HCEC 1CT (cell line): Measurements from ENCODE around the gene BUB1.
"Not testable (repeated sequence)": the region's sequence is repeated elsewhere in the genome, so short reads cannot be mapped to it uniquely, and the experiment has no call there.

Experiments used
- DNase-seq: peaks from one replicate; pipeline ENCODE4 v3.0.0-alpha.2; 2017

The BUB1 gene

DNA sequence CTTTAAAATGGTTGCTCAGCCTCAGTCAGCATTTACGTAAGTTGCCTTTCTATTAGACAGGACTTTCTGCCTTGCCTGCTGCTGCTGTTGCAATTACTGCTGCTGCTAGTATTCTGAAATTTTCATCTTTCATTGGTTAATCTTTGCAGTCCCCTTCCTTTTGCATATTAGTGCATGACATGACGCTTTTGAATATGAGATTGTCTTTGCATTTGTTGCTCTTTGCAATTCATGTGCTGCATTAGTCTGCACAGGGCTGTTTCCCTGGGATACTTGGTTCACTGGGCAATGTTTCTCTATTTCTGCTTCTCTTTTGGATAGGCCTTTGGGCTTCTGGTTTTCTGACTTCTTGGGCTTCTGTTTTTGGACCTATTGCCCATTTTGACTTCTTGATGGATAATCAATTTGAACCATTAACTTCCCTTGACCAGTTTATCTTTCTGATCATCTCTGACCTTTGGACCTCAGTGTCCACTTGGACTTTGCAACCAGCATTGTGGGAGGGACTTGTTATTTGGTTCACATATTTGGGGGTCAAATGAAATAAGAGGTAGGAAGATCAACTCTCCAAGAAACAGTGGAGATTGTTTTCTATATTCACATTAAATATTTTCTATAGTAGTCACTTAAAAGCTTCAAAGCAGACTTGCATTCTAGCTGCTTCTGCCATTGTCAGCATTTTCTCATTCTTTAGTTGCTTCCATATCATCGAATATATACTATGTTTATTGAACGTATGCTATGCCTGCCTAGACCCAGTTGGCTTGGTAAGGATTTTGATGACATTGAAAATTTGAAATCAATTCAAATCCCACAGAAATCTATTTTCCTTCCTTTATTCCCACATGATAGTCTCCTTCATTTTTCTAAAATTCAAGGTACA is 12.5 kb upstream of the BUB1 start:
- DNase-seq = no peak

DNA sequence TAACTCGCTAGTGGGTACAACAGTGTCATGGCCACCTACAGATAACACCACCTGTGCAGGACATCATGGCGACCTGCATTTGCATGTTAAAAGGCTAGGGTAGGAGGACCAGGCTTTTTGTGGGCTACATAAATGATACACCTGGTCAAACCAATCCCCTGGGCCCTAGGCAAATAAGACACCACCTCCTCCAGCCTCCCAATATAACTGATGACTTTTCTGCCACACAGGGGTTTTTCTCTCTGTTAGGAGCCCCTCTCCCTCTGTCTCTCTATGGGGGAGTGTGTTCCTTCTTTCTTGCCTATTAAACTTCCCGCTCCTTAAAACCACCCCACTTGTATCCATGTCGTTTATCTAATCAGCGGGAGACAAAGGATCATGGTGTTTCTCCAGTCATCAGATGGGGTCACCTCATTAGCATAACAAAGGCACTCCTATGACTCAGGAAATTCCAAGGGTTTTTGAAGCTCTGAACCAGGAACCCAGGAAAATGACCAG is 10.8 kb upstream of the BUB1 start:
- DNase-seq = no peak

DNA sequence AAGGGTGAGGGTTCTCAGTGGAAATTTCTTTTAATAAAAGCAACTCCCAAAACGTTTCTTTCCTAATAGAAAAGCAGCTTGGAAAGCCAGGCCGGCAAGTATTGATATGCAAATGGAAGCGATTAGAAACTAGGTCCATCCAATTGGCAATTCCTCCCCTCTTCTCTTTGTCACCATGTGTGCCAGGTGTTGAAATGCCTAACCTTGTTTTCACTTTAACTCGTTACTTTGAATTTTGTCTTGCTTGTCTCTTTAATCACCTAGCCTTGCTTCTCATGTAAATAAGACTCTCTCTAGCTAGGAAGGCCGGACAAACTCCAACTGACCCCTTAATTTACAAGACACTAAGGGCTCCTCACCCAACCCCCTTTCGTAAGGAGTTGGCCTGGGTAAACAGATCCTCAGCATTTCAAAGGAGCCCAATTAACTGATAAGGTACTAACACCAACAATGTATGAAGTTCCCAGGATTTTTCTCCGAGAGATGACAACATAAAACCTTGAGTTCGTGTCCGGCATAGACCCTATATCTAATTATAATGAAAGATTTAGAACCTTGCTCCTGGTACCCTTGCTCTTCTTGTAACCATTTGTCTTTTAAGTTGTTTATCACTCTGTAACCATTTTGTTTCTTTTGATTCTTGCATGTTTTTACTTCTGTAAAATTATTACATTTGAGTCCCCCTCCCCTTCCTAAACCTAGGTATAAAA is 10.1 kb upstream of the BUB1 start:
- DNase-seq = not testable (repeated sequence)

DNA sequence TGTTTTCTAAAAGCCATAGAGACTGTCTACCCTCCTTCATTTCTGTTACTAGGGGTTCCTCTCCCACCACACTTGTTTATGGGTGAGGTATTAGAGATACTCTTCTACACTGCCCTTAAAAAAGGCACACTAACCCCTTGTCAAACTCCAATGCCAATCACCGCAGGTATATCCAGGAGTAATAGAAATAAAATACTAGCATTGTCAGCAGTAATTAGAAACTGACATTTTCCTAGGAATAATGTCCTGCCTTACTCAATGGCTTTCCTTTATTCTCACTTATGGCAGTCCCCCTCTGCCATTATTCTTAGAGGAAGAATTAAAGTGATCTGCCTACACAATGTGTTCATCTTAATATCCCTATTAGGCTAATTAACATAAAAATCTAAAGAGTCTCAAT is 5.0 kb upstream of the BUB1 start:
- DNase-seq = no peak

DNA sequence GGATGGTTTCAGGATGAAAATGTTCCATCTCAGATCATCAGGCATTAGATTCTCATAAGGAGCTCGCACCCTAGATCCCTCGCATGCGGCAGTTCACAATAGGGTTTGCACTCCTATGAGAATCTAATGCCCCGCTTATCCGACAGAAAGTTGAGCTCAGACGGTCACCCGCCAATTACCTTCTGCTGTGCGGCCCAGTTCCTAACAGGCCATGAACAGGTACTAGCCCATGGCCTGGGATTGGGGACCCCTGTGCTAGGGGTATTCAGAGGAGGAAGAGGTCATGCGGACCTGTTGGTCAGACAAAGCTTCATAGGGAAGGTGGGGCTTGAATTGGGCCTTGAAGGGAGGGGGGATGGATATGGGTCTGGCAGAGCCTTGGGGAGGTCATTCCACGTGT is 4.4 kb upstream of the BUB1 start:
- DNase-seq = no peak

DNA sequence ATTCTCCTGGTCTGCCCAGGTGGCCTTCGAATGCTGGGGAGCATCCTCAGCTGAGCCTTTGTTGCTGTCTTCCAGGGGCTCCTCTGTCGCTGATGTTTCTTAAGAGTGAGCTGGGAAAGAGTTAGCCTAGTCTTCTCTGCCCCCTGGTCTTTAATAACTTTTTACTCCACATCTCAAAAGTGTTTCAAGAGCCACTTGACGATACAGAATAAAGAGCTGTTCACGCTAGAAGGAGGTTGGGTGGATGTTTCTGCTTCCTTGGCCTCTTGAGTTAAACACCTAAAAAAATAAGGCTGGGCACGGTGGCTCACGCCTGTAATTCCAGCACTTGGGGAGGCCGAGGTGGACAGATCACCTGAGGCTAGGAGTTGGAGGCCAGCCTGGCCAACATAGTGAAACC is 2.8 kb upstream of the BUB1 start:
- DNase-seq = no peak

DNA sequence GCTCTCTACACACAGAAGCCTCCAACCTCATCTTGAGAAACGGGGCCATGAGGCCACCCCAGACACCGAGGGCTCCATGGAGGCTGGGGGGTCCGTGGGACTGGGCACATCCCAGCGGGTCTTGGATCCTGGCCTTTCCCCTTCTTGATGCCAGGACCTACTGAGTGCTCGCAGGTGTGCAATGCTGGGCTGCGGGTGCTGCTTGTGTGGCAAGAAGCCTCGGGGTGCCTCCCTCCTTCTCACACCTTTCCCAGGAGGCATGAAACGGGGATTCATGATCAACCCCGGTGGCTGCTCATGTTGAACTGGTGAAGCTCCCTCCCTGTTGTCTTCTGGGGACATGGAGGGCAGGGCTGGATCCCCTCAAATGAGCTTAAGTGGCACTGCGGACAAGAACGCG is 2.0 kb upstream of the BUB1 start:
- DNase-seq = no peak

DNA sequence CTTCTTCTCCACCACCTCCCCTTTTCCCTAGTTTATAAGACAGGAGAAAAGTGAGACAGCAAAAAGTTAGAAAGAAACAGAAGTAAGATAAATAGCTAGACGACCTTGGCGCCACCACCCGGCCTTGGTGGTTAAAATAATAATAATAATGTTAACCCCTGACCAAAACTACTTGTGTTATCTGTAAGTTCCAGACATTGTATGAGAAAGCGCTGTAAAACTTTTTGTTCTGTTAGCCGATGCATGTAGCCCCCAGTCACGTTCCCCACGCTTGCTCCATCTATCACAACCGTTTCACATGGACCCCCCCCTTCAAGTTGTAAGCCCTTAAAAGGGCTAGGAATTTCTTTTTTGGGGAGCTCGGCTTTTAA is 1.5 kb upstream of the BUB1 start:
- no peak for DNase-seq

DNA sequence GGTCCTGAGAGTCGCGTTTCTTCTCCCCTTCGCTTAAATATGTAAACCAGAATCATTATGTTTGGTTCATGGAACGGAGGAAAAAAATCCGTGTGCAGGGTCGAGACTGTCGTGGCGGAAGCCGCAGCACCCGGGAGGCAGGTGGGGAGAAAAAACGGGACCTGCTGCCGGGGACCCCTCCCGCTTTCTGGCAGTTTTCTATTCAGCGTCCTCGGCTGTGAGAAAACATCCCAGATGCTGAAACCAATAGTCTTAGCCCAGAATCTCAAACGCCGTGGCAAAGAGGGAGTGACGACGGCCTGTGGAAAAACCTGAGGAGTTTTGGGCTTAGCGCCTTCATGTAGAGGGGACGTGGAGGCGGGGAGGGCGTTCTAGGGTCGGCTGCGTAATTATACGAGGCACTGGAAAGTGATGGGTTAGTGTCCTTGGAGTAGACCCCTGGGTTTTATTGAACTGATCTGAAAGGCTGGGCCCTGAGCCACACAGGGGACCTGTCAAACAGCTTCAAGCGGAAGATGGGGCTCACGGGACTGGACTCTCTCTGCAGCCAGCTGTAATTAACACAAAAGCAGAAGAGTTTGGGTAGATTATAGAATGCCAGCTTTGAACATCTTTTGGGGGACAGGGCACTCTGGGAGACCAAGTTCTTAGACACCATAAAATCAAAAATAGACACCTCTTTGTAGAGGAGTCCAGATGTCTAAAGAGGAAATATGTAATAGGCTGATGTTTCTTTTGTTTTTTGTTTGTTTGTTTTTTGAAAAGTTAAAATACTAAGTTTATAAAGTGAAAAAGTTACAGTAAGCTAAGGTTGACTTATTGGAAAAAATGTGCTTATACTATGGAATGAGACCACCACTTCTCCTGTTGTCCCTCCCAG is 834 bp upstream of the BUB1 start:
- DNase-seq = no peak

DNA sequence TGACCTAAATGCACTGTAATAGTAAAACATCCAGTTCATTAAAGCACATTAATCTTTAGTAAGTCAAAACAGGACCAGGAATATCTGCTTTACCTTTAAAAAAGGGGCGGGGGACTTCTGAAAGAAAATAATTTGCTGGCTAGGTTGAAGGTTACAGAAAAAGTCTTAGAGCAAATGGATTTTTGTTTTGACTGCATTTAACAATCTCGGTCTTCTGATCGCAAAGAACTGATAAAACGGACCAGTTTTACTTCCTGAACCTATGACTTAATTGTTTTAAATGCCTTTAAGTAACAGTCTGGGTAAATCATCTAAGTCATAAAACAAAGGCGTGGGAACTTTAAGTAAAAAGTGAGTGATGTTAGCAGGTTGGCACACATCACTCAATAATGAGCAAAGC is 783 bp downstream of the BUB1 start:
- DNase-seq = no peak

DNA sequence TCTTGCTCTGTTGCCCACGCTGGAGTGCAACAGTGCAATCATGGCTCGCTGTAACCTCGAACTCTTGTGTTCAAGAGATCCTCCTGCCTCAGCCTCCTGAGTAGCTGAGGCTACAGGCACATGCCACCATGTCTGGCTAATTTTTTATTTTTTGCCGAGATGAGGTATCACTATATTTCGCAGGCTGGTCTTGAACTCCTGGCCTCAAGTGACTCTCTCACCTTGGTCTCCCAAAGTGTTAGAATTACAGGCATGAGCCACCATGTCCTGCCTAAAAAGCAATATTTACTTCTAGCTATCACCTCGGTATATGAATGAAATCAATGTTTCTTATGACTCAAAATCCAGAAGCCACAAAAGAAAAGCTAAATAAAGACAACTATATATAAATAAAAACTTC is 2.2 kb downstream of the BUB1 start:
- DNase-seq = no peak

DNA sequence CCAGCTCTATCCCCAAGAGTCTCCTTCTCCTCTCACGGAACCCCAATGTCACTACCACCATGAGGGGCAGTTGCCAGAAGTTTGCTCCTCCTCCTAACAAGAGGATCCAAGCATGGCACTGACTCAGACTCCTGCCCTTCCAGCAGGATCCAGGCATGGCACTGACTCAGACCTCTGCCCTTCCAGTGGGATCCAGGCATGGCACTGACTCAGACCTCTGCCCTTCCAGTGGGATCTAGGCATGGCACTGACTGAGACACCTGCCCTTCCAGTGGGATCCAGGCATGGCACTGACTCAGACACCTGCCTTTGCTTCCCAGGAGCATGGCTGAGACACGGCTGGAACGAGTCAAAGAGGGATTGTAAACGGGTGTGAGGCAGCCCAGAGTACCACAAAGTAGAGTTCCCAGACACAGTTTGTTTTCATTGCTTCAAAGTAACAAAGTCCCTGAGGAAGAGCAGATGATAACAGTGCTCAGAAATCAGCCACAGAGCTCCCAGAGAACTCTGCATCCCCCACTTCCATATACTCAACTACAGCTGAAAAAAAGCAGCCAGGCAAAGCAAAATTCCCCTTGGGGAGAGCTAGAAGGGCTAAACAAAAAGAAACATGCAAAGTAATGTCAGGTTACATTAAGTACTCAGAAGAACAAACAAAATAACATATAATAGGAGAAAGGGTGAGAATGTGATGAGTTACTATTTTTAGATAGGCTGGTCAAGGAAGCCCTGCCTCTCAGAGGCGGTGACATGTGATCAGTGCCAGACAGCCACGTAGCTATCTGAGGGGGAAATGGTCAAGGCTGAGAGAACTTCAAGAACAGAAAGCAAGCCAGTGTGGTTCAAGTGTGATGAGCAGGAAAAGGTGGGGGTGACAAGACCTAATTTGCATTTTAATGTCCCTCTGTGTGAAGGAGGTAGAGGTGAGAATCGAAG is 3.0 kb downstream of the BUB1 start:
- peak; percentile 20 for DNase-seq

DNA sequence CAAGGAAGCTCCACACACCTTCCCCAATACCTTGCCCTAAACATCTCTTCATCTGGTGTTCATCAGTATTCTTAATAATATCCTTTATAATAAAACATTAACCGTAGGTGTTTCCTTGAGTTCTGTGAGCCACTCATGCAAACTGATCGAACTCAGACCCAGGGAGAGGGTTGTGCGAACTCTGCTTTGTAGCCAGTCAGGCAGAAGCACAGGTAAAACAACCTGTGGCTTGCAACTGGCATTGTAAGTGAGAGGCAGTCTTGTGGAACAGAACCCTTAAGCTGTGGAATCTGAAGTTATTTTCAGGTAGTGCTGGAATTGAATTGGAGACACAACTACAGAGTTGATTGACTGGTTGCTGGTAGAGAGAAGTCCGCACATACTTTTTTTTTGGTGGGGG is 4.7 kb downstream of the BUB1 start:
- no peak for DNase-seq

DNA sequence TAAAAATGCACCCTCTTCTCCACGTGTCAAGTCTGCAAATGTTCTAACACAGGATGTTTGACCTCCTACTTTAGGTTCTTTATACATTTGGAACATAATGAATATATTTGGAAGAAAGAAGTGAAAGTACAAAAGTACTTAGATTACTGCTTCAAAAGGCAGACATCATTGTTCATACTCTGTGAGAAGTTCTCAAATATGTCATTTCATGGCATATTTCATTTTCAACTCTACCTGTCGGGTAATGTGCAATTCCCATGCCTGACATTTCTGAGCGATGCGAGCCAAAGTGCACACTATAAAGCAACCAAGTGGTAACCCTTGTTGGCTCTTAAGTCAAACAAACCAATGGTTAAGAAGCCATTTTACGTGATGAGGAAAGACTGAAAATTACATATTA is 7.0 kb downstream of the BUB1 start:
- DNase-seq = no peak

DNA sequence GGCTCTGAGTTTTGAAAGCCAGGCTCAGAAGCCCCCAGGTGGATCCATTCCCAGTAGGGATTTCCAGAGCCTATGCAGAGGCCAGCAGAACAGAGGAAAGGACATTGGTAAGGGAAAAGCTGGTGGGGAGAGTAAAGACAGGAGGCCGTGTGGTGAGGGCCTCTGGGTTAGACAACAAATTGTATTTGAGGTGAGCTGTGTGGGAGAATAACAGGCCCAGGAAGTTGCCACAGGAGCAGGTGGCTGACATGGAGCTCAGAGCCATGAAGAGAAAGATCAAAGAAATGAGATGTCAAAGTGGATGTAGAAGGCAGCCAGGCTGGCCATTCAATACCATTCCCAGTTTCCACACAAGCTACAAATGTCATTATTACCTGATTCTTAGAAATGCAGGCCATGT is 8.8 kb downstream of the BUB1 start:
- no peak for DNase-seq

DNA sequence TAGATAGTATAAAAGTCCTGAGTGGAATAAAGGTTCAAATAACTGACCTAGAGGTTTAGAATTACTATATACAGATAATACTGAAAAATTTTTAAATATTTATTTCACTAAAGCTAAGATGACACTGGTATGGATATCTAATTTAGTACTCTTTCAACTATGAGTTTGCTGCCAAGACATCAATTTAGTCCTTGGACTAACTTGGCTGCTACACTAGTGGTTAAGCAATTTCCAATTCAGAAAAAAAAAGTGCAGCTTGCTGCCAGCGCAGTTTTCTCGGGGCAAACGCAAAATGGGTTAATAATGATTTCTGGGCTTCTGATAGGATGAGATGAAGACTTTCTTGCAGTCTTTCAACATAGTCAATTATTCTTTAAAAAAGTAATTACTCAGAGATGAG is 10.8 kb downstream of the BUB1 start:
- DNase-seq = no peak

DNA sequence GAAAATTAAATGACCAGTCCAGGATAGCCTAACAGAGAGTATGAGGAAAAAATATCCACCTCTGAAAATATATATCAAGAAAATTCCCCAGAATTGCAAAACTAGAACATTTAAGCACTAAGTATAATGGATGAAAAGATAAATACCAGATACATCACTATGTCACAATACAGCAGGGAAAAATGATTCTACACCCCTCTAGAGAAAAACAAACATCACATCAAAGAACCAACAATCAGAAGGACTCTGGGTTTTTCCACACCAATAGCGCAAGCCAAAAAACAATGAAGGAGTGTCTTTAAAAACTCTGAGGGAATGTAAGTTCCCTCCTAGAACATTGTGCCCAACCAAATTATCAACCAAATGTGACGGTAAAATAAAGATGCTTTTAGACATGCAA is 13.7 kb downstream of the BUB1 start:
- DNase-seq = no peak

DNA sequence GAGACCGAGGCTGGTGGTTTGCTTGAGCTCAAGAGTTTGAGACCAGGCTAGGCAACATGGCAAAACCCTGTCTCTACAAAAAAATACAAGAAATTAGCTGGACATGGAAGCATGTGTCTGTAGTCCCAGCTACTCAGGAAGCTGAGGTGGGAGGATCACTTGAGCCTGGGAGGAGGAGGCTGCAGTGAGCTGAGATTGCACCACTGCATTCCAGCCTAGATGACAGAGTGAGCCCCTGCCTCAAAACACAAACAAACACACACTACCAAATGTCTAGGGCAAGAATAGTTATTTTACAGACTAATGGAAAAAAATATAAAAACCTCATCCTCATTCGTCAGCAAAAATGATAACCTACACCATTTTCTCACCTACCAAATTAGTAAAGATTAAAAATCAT is 15.3 kb downstream of the BUB1 start:
- no peak for DNase-seq

DNA sequence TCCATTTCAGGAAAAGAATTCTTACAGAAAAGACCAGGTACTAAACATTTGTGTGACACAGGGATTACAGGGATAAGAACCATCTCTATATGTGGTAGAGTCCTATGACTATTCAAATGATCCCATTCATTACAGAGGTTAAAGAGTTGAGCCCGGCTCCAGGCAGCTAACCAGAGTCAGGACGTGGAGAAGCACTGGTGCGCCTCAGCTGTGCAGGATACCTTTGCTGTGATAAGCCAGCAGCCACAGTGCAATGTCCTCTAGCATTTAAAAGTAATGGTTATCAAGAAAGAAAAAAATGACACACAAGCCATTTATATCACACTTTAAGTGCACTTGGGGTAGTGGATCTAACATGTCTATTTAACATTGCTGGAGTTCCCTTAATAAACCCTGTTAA is 17.3 kb downstream of the BUB1 start:
- DNase-seq = no peak

DNA sequence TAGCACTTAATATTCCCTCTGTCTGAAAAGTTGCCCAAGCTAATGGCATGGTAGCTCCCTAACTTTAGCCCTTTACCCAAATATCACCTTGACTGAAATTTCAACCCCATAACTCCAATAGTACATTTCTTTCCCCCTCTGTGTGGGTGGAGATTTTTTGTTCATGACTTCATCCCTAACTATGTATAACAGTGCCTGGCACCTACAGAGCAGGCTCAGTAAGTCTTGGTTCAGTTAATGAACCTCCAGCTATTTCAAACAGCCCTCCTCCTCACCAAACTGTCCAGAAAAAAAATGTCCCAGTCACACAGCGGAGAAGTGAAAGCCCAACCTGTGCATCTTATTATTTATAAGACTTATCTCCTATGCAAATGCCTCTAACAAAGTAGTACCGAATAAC is 18.6 kb downstream of the BUB1 start:
- no peak for DNase-seq

DNA sequence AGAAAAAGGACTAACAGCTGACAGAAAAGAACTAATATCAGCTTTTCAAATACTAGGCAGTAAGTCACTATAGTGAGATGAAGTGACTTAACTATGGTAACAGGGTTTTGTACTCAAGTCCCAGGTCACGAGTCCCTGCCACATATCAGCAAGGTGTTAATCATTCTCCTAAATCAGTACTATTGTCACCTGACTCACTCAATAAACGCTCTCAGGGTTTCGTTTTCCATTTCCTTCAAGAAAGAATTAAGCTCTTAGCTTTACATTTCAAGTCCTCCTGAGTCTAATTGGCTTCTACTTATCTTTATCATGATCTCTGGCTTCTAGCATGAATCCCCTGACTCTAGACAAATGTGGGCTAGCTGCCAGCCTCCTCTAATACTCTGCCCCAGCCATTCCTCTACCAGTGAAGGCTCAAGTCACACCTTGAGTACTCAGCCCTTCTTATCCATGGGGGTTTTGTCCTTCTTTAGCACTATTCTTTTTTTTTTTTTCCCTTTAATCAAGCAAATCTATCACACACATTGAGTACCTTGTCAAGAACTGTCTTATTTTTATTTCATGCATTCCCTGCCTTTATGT is 20.0 kb downstream of the BUB1 start:
- DNase-seq = no peak

DNA sequence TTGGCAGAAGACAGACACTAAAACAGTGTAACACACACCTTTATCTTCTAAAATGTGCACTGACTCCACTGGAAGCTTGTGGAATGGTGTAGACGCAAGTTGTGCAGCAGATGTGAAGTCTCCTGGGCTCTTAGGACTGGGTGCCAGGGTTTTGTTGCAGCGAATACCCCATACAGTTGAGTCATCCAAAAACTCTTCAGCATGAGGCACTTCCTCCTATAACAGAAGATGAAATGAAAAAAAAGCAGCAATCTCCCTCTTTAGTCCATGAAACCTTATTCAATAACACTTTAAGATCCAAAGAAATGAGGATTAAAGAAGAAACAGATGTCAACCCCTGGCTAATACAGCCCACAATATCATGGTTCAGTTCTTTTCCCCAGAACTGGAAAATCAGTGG is 22.2 kb downstream of the BUB1 start:
- peak; percentile 43 for DNase-seq
